NCI-H82 treated with DMSO at 0.1 percent for 48 hours (cell line): Measurements from ENCODE around the gene TLR9.
"Not testable (repeated sequence)": the region's sequence is repeated elsewhere in the genome, so short reads cannot be mapped to it uniquely, and the experiment has no call there.

Experiments used
- DNase-seq: peaks from one replicate; lab custom pipeline; 2025; ENCODE audit not compliant: unreplicated experiment; lab: John Stamatoyannopoulos, UW

The TLR9 gene

GRCh38 chr3:52197499-52197841 is 28.0 kb downstream of the TLR9 start:
- DNase-seq = no peak

GRCh38 chr3:52196977-52197376 is 28.5 kb downstream of the TLR9 start:
- DNase-seq = no peak

- DNase-seq = no peak
Observed at GRCh38 chr3:52195823-52196331, 29.6 kb downstream of the TLR9 start.

GRCh38 chr3:52195291-52195597 is 30.2 kb downstream of the TLR9 start:
- no peak for DNase-seq

- no peak for DNase-seq
Observed at GRCh38 chr3:52194485-52195290, 30.8 kb downstream of the TLR9 start.

- DNase-seq = no peak
Observed at GRCh38 chr3:52193065-52193464, 32.4 kb downstream of the TLR9 start.

GRCh38 chr3:52191663-52192062 is 33.8 kb downstream of the TLR9 start:
- no peak for DNase-seq

- DNase-seq = no peak
Observed at GRCh38 chr3:52190294-52191074, 35.0 kb downstream of the TLR9 start.

- DNase-seq = no peak
Observed at GRCh38 chr3:52188556-52188955, 36.9 kb downstream of the TLR9 start.

GRCh38 chr3:52186729-52187128 is 38.7 kb downstream of the TLR9 start:
- no peak for DNase-seq

GRCh38 chr3:52185837-52186236 is 39.6 kb downstream of the TLR9 start:
- DNase-seq = no peak

- DNase-seq = no peak
Observed at GRCh38 chr3:52185311-52185710, 40.1 kb downstream of the TLR9 start.

GRCh38 chr3:52184690-52185089 is 40.8 kb downstream of the TLR9 start:
- no peak for DNase-seq

GRCh38 chr3:52183786-52184445 is 41.5 kb downstream of the TLR9 start:
- DNase-seq = no peak

GRCh38 chr3:52182691-52183090 is 42.8 kb downstream of the TLR9 start:
- DNase-seq = no peak

- DNase-seq = no peak
Observed at GRCh38 chr3:52182196-52182595, 43.2 kb downstream of the TLR9 start.

- DNase-seq = no peak
Observed at GRCh38 chr3:52181543-52181942, 43.9 kb downstream of the TLR9 start.

GRCh38 chr3:52178537-52178936 is 46.9 kb downstream of the TLR9 start:
- no peak for DNase-seq

- DNase-seq = not testable (repeated sequence)
Observed at GRCh38 chr3:52178126-52178525, 47.3 kb downstream of the TLR9 start.

- no peak for DNase-seq
Observed at GRCh38 chr3:52177701-52178042, 47.8 kb downstream of the TLR9 start.

GRCh38 chr3:52176951-52177700 is 48.3 kb downstream of the TLR9 start:
- DNase-seq = no peak
